Colonic mucosa (tissue), 4 donors: ENCODE results near the gene VSIG1. TPM values are rescaled to one million over a fixed set of nuclear protein-coding genes. Genes with fewer than 3 reads are reported as not detected.

Experiments used
- DNase-seq: peaks from one replicate; pipeline ENCODE4 v3.0.0-alpha.2; 2020
- H3K27ac ChIP-seq: fragments of 200-600 bp; one replicate; pipeline ENCODE4 v1.8.0; 2021
- H3K27me3 ChIP-seq: fragments of 200-600 bp; one replicate; pipeline ENCODE4 v1.8.0; 2021
- H3K36me3 ChIP-seq: fragments of 200-600 bp; one replicate; pipeline ENCODE4 v1.8.0; 2021
- H3K4me1 ChIP-seq: fragments of 200-600 bp; one replicate; pipeline ENCODE4 v1.8.0; 2021; ENCODE audit warnings: mild to moderate bottlenecking
- H3K4me3 ChIP-seq: fragments of 200-600 bp; one replicate; pipeline ENCODE4 v1.8.0; 2021
- H3K9ac ChIP-seq, 2 donors: one replicate each; pipeline ENCODE4 v1.7.0; 2013; ENCODE audit warnings: control low read depth in 2 of 2, low read depth in 2 of 2, low read length in 2 of 2
- H3K9me3 ChIP-seq: fragments of 200-600 bp; one replicate; pipeline ENCODE4 v1.8.0; 2021
- intact Hi-C: fragments of 100-400 bp; cut with DNase I; formaldehyde crosslinking; loops from one replicate; pipeline ENCODE4 v1.14.1; 2022
- total RNA-seq, 2 donors: library from RNA; stranded (reverse); fragmentation: NEBNext Ultra II Directional in 1 of 2; extraction: Animal tissue kit (Norgen Biotek cat#: 25700) in 1 of 2; gene quantifications; one replicate each; pipeline ENCODE4 v1.2.1, GENCODE V29; 2021
- TF ChIP-seq, protein P1 (sequence below): fragments of 200-600 bp; IDR thresholded peaks from one replicate; pipeline ENCODE4 v1.8.0; 2022; ENCODE audit warnings: antibody characterized with exemption, mild to moderate bottlenecking
- donor health status: healthy.
- donor health status: DM: no; HTN: no; CAD: no.
- donor health status: DM: no; HTN: no; CAD: no.

VSIG1 gene
- total RNA-seq, 2 donors from 2014 or later, result 0.16 to 0.62 TPM

DNA sequence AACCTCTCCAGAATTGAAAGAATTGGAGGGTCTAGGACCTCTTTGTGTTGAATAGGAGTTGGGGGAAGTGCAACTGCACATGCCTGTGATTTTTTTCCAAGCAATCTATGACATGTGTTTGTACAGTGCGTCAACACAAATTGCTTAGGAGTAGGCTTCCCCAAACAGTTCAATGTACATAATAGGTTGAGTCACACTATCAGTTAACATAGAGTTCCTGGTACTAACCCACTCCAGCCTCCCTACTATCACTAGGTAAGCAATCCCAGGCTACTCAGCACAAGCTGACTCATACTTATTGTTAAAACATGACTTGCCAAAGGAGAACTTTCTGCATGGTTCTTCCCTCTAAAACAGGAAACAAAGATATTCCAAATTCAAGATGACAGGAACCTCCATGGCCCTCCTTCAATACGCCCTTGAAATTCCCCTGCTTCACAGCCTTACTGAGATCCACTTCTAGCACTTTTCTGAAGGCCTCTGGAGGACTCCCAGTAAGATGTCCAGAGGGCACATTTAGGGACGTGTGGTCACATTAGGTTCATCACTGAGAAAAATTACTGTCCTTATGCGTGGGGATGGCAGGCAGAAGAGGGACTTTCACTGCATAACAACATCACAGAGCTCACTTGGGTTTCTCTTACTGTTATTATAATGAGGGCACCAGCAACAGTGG is 8.4 kb upstream of the VSIG1 start:
- TF ChIP-seq, protein P1, sequence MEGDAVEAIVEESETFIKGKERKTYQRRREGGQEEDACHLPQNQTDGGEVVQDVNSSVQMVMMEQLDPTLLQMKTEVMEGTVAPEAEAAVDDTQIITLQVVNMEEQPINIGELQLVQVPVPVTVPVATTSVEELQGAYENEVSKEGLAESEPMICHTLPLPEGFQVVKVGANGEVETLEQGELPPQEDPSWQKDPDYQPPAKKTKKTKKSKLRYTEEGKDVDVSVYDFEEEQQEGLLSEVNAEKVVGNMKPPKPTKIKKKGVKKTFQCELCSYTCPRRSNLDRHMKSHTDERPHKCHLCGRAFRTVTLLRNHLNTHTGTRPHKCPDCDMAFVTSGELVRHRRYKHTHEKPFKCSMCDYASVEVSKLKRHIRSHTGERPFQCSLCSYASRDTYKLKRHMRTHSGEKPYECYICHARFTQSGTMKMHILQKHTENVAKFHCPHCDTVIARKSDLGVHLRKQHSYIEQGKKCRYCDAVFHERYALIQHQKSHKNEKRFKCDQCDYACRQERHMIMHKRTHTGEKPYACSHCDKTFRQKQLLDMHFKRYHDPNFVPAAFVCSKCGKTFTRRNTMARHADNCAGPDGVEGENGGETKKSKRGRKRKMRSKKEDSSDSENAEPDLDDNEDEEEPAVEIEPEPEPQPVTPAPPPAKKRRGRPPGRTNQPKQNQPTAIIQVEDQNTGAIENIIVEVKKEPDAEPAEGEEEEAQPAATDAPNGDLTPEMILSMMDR, result no peak
- Histone ChIP-seq H3K9ac (no peak overlapping the region), H3K27ac (peak overlapping the region; percentile 63)

DNA sequence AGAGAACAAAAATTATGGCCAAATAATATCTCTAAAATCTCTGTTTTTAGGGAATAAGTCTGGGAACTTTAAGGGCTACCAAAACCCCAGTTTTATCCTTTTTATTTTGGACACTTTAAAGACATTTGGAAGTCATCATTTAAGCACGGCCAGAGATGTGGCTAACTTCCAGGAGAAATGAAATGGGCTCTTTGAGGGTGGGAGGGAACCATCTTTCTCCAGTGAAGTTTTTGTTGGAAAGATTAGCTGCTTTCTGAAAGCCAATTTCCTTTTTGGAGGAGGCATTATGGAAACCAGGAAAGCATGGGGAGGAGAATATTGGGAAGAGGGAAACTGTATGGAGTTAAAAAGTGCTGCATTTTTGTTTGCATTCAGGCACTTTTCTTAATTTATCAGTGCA is 4.8 kb downstream of the VSIG1 start:
- Histone ChIP-seq H3K9me3 (no peaks in the 10 kb centered on the region), H3K4me1 (no peaks in the 10 kb centered on the region), H3K27ac (no peak overlapping the region), H3K36me3 (no peaks in the 10 kb centered on the region), H3K27me3 (no peaks in the 10 kb centered on the region), H3K9ac (no peak overlapping the region), H3K4me3 (no peak overlapping the region)
- TF ChIP-seq, protein P1, result no peak
- DNase-seq, result no peak
- intact Hi-C loops, result no loop called here

More for the DNA sequence above, 8.4 kb upstream of the VSIG1 start:
- peak; percentile 35 for DNase-seq
- Histone ChIP-seq H3K4me1 (no peaks in the 10 kb centered on the region), H3K27me3 (peaks cover 5% of the 10 kb centered on the region), H3K36me3 (no peaks in the 10 kb centered on the region), H3K9me3 (no peaks in the 10 kb centered on the region), H3K4me3 (no peak overlapping the region)
- intact Hi-C loops, result no loop called here

DNA sequence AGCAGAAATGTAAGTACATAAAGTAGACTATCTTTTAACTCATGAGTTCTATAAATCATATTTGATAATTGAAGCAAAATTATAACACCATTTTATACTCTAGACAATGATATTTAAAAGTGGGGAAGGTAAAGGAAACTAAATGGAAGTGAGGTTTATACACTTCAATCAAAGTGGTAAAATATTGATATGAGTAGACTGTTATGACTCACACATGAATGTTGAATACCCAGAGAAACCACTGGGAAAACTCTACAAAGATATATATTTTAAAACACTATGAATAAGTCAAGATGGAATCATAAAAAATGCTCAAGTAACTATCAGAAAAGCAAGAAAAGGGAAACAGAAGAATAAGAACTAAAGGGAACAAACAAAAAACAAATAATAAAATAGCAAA is 8.4 kb downstream of the VSIG1 start:
- Histone ChIP-seq H3K27me3 (no peaks in the 10 kb centered on the region), H3K4me3 (no peak overlapping the region), H3K4me1 (no peaks in the 10 kb centered on the region), H3K9ac (no peak overlapping the region), H3K27ac (no peak overlapping the region), H3K9me3 (no peaks in the 10 kb centered on the region), H3K36me3 (no peaks in the 10 kb centered on the region)
- TF ChIP-seq, protein P1, result no peak
- intact Hi-C loops, result no loop called here
- DNase-seq, result no peak

DNA sequence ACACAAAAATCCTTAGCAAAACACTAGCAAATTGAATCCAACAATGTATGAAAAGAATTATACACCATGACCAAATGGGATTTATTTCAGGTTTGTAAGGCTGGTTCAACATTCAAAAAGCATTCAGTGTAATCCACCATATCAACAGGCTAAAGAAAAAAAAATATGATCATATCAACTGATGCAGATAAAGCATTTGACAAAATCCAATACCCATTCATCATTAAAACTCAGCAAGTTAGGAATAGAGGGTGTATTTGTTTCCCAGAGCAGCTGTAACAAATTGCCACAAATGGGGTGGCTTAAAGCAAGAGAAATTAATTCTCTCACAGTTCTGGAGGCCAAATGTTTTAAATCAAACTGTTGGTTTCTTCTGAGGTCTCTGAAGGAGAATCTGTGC is 10.7 kb downstream of the VSIG1 start:
- DNase-seq, result no peak
- TF ChIP-seq, protein P1, result no peak
- H3K4me1 ChIP-seq, result no peaks in the 10 kb centered on the region
- H3K9me3 ChIP-seq, result no peaks in the 10 kb centered on the region
- no peak overlapping the region for H3K9ac ChIP-seq
- intact Hi-C loops, result no loop called here
- no peaks in the 10 kb centered on the region for H3K27me3 ChIP-seq
- no peak overlapping the region for H3K27ac ChIP-seq
- no peaks in the 10 kb centered on the region for H3K36me3 ChIP-seq
- no peak overlapping the region for H3K4me3 ChIP-seq

DNA sequence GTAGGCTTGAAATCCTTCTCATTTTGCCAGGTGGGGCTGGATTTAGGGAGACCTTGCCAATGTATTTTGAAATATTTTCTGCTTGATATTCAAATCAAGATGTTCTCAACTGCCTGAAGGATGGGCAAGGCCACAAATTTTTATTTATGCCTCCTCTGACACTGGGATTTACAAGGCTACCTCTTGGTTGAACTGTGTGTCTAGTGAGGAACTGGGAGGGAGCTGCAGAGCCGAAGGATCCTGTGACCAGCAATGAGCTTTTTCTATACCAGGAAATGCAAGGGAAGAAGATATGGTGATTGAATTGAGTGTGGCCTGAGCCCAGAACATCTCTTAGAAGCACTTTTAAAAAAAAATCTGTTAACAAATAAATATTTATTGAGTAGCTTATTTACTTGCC is 14.9 kb downstream of the VSIG1 start:
- H3K9me3 ChIP-seq, result no peaks in the 10 kb centered on the region
- no peak overlapping the region for H3K27ac ChIP-seq
- no peak overlapping the region for H3K4me3 ChIP-seq
- no peaks in the 10 kb centered on the region for H3K4me1 ChIP-seq
- no peak for DNase-seq
- TF ChIP-seq, protein P1, result no peak
- intact Hi-C loops, result no loop called here
- H3K9ac ChIP-seq, result no peak overlapping the region
- no peaks in the 10 kb centered on the region for H3K36me3 ChIP-seq
- H3K27me3 ChIP-seq, result no peaks in the 10 kb centered on the region
